Stimulated activated CD4-positive, alpha-beta T cell treated with anti-CD3 and anti-CD28 coated beads, TNF-alpha, amount 100 ng/mL, for 4 hours (primary cell): Measurements from ENCODE around the gene PLS3.

Experiments used
- DNase-seq, 3 experiments: peaks; one replicate each; pipeline ENCODE4 v3.0.0-alpha.2; 2020; ENCODE audit warnings: low read depth in 3 of 3

Gene PLS3

DNA sequence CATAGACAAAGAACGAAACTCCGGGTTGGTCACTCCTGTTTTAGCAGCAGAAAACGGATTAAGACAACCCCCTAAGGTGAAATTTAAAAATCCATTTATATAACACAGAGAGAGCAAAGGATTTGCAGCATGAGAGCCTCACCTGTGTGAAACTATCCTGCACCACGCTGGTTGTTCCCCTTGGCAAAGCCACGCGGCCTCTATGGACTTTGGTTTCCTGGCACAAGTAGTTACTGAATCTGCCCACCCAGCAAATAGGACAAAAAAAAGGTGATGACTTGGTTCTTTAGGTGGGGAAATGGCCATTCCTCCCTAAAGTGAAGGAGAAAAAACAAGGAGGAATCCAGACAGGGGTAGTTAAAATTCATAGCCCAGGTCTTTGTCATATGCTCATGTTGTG lies 133.1 kb downstream of the PLS3 start:
- DNase-seq: no peak

DNA sequence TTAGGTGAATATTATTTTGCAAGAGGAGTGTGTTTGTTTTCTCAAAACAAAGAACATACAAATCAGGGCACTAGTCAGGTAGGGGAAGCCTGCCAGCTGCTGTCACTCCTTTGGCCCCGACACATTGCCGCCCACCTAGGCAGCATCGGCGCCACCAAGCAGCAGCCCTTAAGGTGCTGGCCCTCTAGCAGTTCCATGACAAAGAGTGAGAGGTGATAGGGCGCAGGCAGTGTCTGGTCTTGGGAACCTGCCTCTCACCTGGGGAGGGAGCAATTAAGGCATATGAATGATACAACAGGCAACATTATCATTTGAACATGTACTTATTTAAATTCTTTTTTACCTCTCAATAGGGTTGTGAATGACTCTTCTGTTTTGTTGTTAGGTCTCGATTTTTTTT lies 135.1 kb downstream of the PLS3 start:
- DNase-seq: no peak

DNA sequence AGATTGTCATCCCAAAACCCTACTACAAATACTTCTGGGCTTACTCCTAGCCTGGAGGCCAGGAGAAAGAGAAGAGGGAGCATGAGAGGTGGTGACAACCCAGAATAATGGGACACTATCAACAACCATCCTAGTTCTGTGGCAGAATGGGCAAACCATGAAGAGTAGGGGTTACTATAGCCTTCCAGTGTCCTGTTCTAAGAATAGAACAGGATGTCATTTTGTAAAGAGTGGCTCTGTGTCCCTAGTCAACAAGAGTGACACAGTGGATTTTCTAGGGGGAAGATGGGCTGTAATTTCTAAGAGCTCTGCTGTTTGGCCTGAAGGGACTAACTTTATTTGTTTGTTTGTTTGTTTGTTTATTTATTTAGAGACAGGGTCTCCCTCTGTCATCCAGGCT lies 136.0 kb downstream of the PLS3 start:
- DNase-seq: no peak

DNA sequence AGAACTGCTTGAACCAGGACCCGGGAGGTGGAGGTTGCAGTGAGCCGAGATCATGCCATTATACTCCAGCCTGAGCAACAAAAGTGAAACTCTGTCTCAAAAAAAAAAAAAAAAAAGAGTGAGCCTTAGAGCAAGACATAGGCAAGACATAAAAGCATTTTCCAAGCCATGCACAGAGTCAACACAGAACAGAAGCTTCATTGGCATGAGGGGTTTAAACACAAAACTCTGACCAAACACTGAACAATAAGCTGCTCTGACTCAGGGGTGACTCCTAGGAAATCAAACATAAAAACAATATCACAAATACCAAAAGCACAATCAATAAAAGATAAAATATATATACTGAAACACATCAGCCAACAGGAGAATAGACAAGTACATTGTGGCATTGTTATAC lies 136.8 kb downstream of the PLS3 start:
- DNase-seq: no peak
